Esophagus squamous epithelium (tissue), 4 donors: ENCODE data around the gene UBE2D2.

ENCODE experiments used
- POLR2A ChIP-seq, 4 donors: fragments of 450-650 bp; IDR thresholded peaks; one replicate each; pipeline ENCODE4 v1.6.1; 2017; ENCODE audit warnings: antibody characterized with exemption in 4 of 4, mild to moderate bottlenecking in 4 of 4, moderate library complexity in 3 of 4
- TF ChIP-seq, protein P1 (sequence below), 6 experiments: fragments of 450-650 bp in 4 of 6; fragments of 200-600 bp in 2 of 6; sonication (generic) in 2 of 6; IDR thresholded peaks; one replicate each; pipeline ENCODE4 v1.5.1; 2016 to 2019; ENCODE audit warnings: antibody characterized with exemption in 6 of 6, mild to moderate bottlenecking in 4 of 6, moderate library complexity in 4 of 6

DNA sequence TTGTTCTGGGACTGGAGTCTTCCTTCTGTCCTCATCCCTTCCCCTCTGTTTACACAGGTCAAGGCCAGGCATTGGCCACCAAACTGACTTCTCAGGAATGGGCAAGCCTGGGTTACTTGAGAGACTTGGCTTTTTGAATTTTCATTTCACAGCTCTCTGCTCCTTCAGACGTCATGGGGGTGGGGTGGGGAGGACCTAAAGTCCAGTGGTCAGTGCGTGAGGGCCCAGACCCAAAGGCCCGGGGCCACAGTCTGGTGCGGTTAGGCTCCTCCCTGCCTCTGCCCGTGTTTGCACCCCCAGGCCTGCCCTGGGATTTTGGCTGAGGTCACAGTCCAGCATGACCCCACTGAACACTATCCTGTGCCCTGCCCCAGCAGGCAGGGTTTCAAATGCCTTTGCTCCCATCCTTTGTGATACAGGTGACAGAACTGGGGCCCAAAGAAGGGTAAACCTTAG is 82.9 kb downstream of the UBE2D2 start:
- no peak for TF ChIP-seq POLR2A (IDR thresholded peaks at IDR 0.05)
- TF ChIP-seq, protein P1, sequence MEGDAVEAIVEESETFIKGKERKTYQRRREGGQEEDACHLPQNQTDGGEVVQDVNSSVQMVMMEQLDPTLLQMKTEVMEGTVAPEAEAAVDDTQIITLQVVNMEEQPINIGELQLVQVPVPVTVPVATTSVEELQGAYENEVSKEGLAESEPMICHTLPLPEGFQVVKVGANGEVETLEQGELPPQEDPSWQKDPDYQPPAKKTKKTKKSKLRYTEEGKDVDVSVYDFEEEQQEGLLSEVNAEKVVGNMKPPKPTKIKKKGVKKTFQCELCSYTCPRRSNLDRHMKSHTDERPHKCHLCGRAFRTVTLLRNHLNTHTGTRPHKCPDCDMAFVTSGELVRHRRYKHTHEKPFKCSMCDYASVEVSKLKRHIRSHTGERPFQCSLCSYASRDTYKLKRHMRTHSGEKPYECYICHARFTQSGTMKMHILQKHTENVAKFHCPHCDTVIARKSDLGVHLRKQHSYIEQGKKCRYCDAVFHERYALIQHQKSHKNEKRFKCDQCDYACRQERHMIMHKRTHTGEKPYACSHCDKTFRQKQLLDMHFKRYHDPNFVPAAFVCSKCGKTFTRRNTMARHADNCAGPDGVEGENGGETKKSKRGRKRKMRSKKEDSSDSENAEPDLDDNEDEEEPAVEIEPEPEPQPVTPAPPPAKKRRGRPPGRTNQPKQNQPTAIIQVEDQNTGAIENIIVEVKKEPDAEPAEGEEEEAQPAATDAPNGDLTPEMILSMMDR (IDR thresholded peaks at IDR 0.05) = no peak
